Measurements from ENCODE around the gene LHX4. TPM values are rescaled to one million over a fixed set of nuclear protein-coding genes. Genes with fewer than 3 reads are reported as not detected.

Gene LHX4
- total and polyA plus RNA-seq, 2 of the 13 experiments (the other 11 are each of a cell fraction or from before 2014, with no cell fraction given), result 0.03 to 0.07 TPM

DNA sequence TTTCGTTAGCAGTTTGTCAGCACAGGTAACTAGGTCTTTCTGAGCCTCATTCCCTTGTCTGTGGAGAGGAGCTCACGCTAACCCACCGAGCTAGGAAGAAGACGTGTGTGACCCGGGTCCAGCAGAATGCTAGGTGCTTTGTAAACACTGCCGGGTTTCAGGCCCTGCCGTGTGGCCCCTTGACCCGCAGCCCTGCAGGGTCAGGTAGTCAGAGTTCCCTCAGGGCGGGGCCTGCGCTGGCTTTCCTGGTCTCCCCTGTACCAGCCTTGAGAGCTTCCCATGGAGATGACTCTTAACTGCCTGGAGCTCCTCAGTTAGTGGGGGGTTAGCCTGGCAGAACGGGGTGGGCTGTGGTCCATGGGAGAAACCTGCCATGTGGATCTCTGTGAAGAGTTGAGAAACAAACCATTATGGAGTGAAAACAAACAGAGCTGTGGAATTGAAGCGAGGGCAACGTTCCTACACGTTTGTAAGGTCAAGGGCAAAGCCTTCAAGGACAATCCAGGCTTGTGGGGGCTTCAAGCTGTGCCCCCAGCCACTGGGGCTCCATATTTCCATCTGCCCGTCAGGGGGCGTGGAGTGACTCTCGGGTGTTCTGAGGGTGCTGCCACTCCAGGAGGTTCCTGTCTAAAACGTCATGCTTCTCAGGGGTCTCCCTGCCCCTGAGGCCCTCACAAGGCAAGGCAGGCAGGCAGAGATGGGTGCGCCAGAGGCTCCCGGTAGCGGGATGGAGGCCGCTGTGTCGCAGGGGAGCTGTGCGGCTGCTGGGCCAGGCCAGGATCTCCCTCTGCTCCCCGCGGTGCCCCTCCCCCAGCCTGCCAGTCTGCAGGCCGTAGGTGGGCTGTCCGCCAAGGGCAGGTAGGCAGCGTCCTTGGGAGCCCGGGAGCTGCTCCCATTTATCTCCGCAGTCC lies 23.8 kb downstream of the LHX4 start (continued):
- TF ChIP-seq, protein P1, sequence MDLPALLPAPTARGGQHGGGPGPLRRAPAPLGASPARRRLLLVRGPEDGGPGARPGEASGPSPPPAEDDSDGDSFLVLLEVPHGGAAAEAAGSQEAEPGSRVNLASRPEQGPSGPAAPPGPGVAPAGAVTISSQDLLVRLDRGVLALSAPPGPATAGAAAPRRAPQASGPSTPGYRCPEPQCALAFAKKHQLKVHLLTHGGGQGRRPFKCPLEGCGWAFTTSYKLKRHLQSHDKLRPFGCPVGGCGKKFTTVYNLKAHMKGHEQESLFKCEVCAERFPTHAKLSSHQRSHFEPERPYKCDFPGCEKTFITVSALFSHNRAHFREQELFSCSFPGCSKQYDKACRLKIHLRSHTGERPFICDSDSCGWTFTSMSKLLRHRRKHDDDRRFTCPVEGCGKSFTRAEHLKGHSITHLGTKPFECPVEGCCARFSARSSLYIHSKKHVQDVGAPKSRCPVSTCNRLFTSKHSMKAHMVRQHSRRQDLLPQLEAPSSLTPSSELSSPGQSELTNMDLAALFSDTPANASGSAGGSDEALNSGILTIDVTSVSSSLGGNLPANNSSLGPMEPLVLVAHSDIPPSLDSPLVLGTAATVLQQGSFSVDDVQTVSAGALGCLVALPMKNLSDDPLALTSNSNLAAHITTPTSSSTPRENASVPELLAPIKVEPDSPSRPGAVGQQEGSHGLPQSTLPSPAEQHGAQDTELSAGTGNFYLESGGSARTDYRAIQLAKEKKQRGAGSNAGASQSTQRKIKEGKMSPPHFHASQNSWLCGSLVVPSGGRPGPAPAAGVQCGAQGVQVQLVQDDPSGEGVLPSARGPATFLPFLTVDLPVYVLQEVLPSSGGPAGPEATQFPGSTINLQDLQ (CRISPR knock-in tag; IDR thresholded peaks at IDR 0.05), result no peak
- TF ChIP-seq SOX13 (IDR thresholded peaks at IDR 0.05), result no peak
- no peak for TF ChIP-seq SOX13 (CRISPR knock-in tag; conservative IDR thresholded peaks at IDR 0.05 in 1 of 2, IDR thresholded peaks at IDR 0.05 in 1 of 2)
- TF ChIP-seq DR1 (CRISPR knock-in tag; IDR thresholded peaks at IDR 0.05), result no peak
- no peak; the same call in 1 of the 2 replicates for TF ChIP-seq ZNF605 (CRISPR knock-in tag; IDR thresholded peaks at IDR 0.05)
- TF ChIP-seq, protein P2, sequence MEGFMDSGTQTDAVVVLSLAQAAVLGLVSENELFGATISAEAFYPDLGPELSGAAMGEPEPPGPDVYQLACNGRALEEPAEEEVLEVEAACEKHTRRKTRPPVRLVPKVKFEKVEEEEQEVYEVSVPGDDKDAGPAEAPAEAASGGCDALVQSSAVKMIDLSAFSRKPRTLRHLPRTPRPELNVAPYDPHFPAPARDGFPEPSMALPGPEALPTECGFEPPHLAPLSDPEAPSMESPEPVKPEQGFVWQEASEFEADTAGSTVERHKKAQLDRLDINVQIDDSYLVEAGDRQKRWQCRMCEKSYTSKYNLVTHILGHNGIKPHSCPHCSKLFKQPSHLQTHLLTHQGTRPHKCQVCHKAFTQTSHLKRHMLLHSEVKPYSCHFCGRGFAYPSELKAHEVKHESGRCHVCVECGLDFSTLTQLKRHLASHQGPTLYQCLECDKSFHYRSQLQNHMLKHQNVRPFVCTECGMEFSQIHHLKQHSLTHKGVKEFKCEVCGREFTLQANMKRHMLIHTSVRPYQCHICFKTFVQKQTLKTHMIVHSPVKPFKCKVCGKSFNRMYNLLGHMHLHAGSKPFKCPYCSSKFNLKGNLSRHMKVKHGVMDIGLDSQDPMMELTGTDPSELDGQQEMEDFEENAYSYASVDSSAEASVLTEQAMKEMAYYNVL (CRISPR knock-in tag; IDR thresholded peaks at IDR 0.05; ENCODE audit: borderline replicate concordance), result no peak
- no peak for TF ChIP-seq POLR2A (IDR thresholded peaks at IDR 0.05; ENCODE audit: insufficient read depth in 1 of 2, low read depth in 2 of 2, low read length in 2 of 2)
- TF ChIP-seq POLR2AphosphoS5 (IDR thresholded peaks at IDR 0.05; ENCODE audit: low read depth, low read length), result no peak
- no peak for TF ChIP-seq ZNF24 (IDR thresholded peaks at IDR 0.05)
- TF ChIP-seq ZNF883 (CRISPR knock-in tag; IDR thresholded peaks at IDR 0.05; ENCODE audit: not compliant biosample characterization), result no peak
- TF ChIP-seq, protein P3, sequence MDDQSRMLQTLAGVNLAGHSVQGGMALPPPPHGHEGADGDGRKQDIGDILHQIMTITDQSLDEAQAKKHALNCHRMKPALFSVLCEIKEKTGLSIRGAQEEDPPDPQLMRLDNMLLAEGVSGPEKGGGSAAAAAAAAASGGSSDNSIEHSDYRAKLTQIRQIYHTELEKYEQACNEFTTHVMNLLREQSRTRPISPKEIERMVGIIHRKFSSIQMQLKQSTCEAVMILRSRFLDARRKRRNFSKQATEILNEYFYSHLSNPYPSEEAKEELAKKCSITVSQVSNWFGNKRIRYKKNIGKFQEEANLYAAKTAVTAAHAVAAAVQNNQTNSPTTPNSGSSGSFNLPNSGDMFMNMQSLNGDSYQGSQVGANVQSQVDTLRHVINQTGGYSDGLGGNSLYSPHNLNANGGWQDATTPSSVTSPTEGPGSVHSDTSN (CRISPR knock-in tag; IDR thresholded peaks at IDR 0.05; ENCODE audit: borderline replicate concordance), result no peak
- TF ChIP-seq, protein P4, sequence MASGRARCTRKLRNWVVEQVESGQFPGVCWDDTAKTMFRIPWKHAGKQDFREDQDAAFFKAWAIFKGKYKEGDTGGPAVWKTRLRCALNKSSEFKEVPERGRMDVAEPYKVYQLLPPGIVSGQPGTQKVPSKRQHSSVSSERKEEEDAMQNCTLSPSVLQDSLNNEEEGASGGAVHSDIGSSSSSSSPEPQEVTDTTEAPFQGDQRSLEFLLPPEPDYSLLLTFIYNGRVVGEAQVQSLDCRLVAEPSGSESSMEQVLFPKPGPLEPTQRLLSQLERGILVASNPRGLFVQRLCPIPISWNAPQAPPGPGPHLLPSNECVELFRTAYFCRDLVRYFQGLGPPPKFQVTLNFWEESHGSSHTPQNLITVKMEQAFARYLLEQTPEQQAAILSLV (CRISPR knock-in tag; IDR thresholded peaks at IDR 0.05; ENCODE audit: borderline replicate concordance), result no peak
- TF ChIP-seq, protein P5, sequence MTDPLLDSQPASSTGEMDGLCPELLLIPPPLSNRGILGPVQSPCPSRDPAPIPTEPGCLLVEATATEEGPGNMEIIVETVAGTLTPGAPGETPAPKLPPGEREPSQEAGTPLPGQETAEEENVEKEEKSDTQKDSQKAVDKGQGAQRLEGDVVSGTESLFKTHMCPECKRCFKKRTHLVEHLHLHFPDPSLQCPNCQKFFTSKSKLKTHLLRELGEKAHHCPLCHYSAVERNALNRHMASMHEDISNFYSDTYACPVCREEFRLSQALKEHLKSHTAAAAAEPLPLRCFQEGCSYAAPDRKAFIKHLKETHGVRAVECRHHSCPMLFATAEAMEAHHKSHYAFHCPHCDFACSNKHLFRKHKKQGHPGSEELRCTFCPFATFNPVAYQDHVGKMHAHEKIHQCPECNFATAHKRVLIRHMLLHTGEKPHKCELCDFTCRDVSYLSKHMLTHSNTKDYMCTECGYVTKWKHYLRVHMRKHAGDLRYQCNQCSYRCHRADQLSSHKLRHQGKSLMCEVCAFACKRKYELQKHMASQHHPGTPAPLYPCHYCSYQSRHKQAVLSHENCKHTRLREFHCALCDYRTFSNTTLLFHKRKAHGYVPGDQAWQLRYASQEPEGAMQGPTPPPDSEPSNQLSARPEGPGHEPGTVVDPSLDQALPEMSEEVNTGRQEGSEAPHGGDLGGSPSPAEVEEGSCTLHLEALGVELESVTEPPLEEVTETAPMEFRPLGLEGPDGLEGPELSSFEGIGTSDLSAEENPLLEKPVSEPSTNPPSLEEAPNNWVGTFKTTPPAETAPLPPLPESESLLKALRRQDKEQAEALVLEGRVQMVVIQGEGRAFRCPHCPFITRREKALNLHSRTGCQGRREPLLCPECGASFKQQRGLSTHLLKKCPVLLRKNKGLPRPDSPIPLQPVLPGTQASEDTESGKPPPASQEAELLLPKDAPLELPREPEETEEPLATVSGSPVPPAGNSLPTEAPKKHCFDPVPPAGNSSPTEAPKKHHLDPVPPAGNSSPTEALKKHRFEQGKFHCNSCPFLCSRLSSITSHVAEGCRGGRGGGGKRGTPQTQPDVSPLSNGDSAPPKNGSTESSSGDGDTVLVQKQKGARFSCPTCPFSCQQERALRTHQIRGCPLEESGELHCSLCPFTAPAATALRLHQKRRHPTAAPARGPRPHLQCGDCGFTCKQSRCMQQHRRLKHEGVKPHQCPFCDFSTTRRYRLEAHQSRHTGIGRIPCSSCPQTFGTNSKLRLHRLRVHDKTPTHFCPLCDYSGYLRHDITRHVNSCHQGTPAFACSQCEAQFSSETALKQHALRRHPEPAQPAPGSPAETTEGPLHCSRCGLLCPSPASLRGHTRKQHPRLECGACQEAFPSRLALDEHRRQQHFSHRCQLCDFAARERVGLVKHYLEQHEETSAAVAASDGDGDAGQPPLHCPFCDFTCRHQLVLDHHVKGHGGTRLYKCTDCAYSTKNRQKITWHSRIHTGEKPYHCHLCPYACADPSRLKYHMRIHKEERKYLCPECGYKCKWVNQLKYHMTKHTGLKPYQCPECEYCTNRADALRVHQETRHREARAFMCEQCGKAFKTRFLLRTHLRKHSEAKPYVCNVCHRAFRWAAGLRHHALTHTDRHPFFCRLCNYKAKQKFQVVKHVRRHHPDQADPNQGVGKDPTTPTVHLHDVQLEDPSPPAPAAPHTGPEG (CRISPR knock-in tag; IDR thresholded peaks at IDR 0.05), result no peak
- TF ChIP-seq ZNF550 (CRISPR knock-in tag; IDR thresholded peaks at IDR 0.05; ENCODE audit: borderline replicate concordance), result no peak
- no peak for TF ChIP-seq POGZ (CRISPR knock-in tag; IDR thresholded peaks at IDR 0.05)
